Measurements from ENCODE around the gene ZNF142. TPM values are rescaled to one million over a fixed set of nuclear protein-coding genes. Genes with fewer than 3 reads are reported as not detected.

The ZNF142 gene
- total RNA-seq, 1 donor from 2014 or later, result 28.0 TPM

DNA sequence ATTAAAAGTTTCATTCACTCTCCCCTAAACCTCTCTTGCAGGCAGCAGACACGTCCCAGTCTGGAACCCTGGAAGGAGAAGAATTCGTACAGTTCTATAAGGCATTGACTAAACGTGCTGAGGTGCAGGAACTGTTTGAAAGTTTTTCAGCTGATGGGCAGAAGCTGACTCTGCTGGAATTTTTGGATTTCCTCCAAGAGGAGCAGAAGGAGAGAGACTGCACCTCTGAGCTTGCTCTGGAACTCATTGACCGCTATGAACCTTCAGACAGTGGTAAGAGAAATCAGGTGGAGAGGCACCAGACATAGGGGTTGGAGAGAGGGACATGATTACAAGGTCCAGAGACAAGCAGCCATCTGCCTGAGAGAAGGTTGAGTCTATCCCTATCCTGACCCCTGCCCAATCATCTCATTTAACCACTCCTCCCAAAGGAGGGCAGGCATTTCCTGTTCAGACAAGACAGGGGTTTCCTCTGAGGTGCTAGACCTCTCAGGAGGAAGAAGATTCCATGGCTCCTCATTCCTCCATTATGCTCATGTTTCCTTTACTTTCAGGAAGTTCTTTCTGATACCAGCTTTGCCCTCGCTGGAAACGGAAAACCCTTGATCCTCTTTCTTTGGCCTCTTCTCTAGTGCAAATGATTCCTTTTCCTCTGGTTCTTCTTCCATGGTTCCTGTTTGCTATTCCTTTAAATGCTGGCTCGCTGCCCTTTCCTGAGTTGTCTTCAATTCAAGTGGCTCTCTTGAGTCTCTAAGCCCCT, 36.6 kb downstream of the ZNF142 start:
- FAIRE-seq (no peak), DNase-seq (ENCODE audit: low read depth) (no peak)
- Histone ChIP-seq H3K36me3 (ENCODE audit: insufficient read depth, low read length) (no peaks in the 10 kb centered on the region), H4K20me1 (ENCODE audit: insufficient read depth, low read length) (no peaks in the 10 kb centered on the region), H3K27ac (ENCODE audit: low read depth, low read length) (no peak overlapping the region), H3K9ac (ENCODE audit: low read length) (no peak overlapping the region), H3K9me3 (ENCODE audit: insufficient read depth, low read depth, low read length) (no peaks in the 10 kb centered on the region), H3K27me3 (ENCODE audit: insufficient read depth, low read length) (no peaks in the 10 kb centered on the region), H2AFZ (ENCODE audit: low read depth, low read length) (no peak overlapping the region), H3K4me3 (ENCODE audit: insufficient read depth, low read depth, low read length) (no peak overlapping the region), H3K4me1 (ENCODE audit: insufficient read depth, low read length) (no peaks in the 10 kb centered on the region), H3K79me2 (ENCODE audit: insufficient read depth, low read length) (no peaks in the 10 kb centered on the region), H3K4me2 (ENCODE audit: low read length) (no peak overlapping the region)
- Mint-ChIP-seq H3K4me3 (ENCODE audit: unreplicated experiment) (no peak overlapping the region), H3K27me3 (ENCODE audit: low read depth, unreplicated experiment) (no peaks in the 10 kb centered on the region), H3K27ac (ENCODE audit: unreplicated experiment) (no peak overlapping the region), H3K4me1 (ENCODE audit: low read depth, unreplicated experiment) (peaks cover 8% of the 10 kb centered on the region), H3K36me3 (ENCODE audit: low read depth, unreplicated experiment) (peaks cover 5% of the 10 kb centered on the region), H3K9me3 (ENCODE audit: unreplicated experiment) (no peaks in the 10 kb centered on the region)
- TF ChIP-seq EZH2 (IDR thresholded peaks at IDR 0.05; ENCODE audit: insufficient read depth, low read length) (no peak), CTCF (IDR thresholded peaks at IDR 0.05; ENCODE audit: insufficient read depth, low read depth, low read length) (no peak)

GRCh38 chr2:218621007-218621406, 38.4 kb downstream of the ZNF142 start:
- no peak for DNase-seq (ENCODE audit: low read depth)
- H3K27me3 ChIP-seq (ENCODE audit: insufficient read depth, low read length), result no peaks in the 10 kb centered on the region
- peaks cover 8% of the 10 kb centered on the region for H3K4me1 Mint-ChIP-seq (ENCODE audit: low read depth, unreplicated experiment)
- TF ChIP-seq CTCF (IDR thresholded peaks at IDR 0.05; ENCODE audit: insufficient read depth, low read depth, low read length), result no peak
- no peak for TF ChIP-seq EZH2 (IDR thresholded peaks at IDR 0.05; ENCODE audit: insufficient read depth, low read length)
- no peaks in the 10 kb centered on the region for H3K4me1 ChIP-seq (ENCODE audit: insufficient read depth, low read length)
- H3K36me3 Mint-ChIP-seq (ENCODE audit: low read depth, unreplicated experiment), result peaks cover 5% of the 10 kb centered on the region
- H3K4me3 Mint-ChIP-seq (ENCODE audit: unreplicated experiment), result no peak overlapping the region
- no peaks in the 10 kb centered on the region for H4K20me1 ChIP-seq (ENCODE audit: insufficient read depth, low read length)
- FAIRE-seq, result no peak
- H3K9me3 ChIP-seq (ENCODE audit: insufficient read depth, low read depth, low read length), result no peaks in the 10 kb centered on the region
- no peak overlapping the region for H3K27ac ChIP-seq (ENCODE audit: low read depth, low read length)
- no peak overlapping the region for H3K4me3 ChIP-seq (ENCODE audit: insufficient read depth, low read depth, low read length)
- H3K27ac Mint-ChIP-seq (ENCODE audit: unreplicated experiment), result no peak overlapping the region
- H3K36me3 ChIP-seq (ENCODE audit: insufficient read depth, low read length), result no peaks in the 10 kb centered on the region
- H3K27me3 Mint-ChIP-seq (ENCODE audit: low read depth, unreplicated experiment), result peaks cover 2% of the 10 kb centered on the region
- no peak overlapping the region for H3K9ac ChIP-seq (ENCODE audit: low read length)
- no peak overlapping the region for H3K4me2 ChIP-seq (ENCODE audit: low read length)
- no peaks in the 10 kb centered on the region for H3K79me2 ChIP-seq (ENCODE audit: insufficient read depth, low read length)
- no peaks in the 10 kb centered on the region for H3K9me3 Mint-ChIP-seq (ENCODE audit: unreplicated experiment)
- H2AFZ ChIP-seq (ENCODE audit: low read depth, low read length), result no peak overlapping the region
